Measurements from ENCODE around the gene RYR2. TPM values are rescaled to one million over a fixed set of nuclear protein-coding genes. Genes with fewer than 3 reads are reported as not detected.

RYR2 gene
- total RNA-seq, 1 donor from 2014 or later: 15.2 TPM

DNA sequence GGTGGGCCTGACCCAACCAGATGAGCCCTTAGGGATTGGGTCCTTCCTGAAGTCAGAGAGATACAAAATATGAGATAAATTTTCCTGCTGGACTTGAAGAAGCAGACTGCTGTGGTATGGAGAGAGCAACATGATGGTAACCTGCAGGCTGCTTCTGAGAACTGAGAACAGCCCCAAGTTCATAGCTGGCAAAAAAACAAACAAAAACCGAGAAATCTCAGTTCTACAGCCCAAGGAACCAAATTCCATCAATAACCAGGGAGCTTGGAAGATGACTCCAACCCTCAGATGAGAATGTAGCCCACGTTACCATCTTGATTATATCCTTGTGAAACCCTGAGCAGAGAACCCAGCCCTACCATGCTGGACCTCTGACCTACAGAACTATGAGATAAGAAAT is 532.6 kb downstream of the RYR2 start:
- H3K4me1 ChIP-seq: no peaks in the 10 kb centered on the region
- H3K4me3 ChIP-seq: no peak overlapping the region
- TF ChIP-seq, protein P1, sequence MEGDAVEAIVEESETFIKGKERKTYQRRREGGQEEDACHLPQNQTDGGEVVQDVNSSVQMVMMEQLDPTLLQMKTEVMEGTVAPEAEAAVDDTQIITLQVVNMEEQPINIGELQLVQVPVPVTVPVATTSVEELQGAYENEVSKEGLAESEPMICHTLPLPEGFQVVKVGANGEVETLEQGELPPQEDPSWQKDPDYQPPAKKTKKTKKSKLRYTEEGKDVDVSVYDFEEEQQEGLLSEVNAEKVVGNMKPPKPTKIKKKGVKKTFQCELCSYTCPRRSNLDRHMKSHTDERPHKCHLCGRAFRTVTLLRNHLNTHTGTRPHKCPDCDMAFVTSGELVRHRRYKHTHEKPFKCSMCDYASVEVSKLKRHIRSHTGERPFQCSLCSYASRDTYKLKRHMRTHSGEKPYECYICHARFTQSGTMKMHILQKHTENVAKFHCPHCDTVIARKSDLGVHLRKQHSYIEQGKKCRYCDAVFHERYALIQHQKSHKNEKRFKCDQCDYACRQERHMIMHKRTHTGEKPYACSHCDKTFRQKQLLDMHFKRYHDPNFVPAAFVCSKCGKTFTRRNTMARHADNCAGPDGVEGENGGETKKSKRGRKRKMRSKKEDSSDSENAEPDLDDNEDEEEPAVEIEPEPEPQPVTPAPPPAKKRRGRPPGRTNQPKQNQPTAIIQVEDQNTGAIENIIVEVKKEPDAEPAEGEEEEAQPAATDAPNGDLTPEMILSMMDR (IDR thresholded peaks at IDR 0.05): no peak
- H3K36me3 ChIP-seq: peaks cover under 1 to 2% of the 10 kb centered on the region in 2 donors
- no peak overlapping the region for H3K27ac ChIP-seq
- DNase-seq (ENCODE audit: low spot score in 2 of 2): no peak
- intact Hi-C loops (cut with DNase I): no loop called here
- no peaks in the 10 kb centered on the region for H3K27me3 ChIP-seq
- H3K9me3 ChIP-seq: peaks cover 7 to 11% of the 10 kb centered on the region in 2 donors

DNA sequence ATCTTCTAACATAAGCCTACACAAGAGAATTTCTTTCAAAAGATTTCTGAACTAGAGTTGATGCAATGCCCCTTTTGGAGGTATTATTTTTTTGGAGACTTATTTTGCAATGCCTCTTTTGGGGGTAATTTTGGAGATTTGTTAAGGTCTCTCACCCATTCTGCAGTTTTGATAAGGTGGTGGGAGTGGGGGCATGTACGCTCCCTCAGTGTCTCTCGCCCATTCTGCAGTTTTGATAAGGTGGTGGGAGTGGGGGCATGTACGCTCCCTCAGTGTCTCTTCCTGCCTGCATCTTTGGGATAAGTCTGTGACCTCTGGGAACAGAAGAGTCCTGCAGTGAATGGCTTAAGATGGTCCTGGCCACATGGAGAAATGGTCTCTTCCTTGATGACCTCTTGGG is 536.6 kb downstream of the RYR2 start:
- DNase-seq (ENCODE audit: low spot score in 2 of 2): no peak
- intact Hi-C loops (cut with DNase I): no loop called here
- Histone ChIP-seq H3K4me3 (no peak overlapping the region), H3K9me3 (peaks cover 7 to 19% of the 10 kb centered on the region in 2 donors), H3K27ac (no peak overlapping the region), H3K36me3 (peaks cover 0 to 2% of the 10 kb centered on the region in 2 donors), H3K4me1 (no peaks in the 10 kb centered on the region), H3K27me3 (no peaks in the 10 kb centered on the region)
- TF ChIP-seq, protein P1 (IDR thresholded peaks at IDR 0.05): no peak

DNA sequence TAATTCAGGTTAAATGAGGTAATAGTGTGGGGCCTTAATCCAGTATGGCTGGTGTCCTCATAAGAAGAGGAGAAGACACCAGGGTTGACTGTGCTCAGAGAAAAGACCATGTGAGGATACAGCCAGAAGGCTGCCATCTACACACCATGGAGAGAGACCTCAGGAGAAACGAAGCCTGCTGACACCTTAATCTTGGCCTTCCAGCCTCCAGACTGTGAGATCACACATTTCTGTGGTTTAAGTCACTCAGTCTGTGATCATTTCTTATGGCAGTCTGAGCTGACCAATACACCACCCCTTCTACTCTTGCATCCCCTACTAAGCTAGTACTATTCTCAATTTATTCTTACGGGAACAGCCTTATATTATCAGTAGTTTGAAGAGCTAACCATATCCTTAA is 538.7 kb downstream of the RYR2 start:
- no peak overlapping the region for H3K4me3 ChIP-seq
- H3K27ac ChIP-seq: no peak overlapping the region
- peaks cover 7 to 18% of the 10 kb centered on the region in 2 donors for H3K9me3 ChIP-seq
- peaks cover 0 to 2% of the 10 kb centered on the region in 2 donors for H3K36me3 ChIP-seq
- TF ChIP-seq, protein P1 (IDR thresholded peaks at IDR 0.05): no peak
- DNase-seq (ENCODE audit: low spot score in 2 of 2): no peak
- no peaks in the 10 kb centered on the region for H3K27me3 ChIP-seq
- intact Hi-C loops (cut with DNase I): no loop called here
- no peaks in the 10 kb centered on the region for H3K4me1 ChIP-seq

DNA sequence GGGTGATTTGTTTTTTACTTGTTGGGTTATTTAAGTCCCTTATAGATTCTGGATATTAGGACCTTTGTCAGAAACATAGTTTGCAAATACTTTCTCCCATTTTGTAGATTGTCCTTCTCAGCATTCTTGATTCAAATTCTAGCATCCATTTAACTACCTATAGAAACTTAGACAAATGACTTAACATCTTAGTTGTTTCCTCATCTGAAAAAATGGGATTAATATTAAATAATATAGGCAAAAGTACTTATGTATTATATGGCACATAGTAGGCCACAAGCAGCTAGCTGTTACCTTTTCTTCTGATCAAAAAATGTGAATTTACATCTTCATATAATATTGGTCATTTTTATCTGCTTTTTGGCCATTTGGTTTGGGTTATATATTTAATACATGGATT is 541.3 kb downstream of the RYR2 start:
- intact Hi-C loops (cut with DNase I): no loop called here
- no peak for DNase-seq (ENCODE audit: low spot score in 2 of 2)
- no peaks in the 10 kb centered on the region for H3K4me1 ChIP-seq
- H3K27me3 ChIP-seq: no peaks in the 10 kb centered on the region
- H3K4me3 ChIP-seq: no peak overlapping the region
- H3K27ac ChIP-seq: no peak overlapping the region
- peaks cover 3 to 12% of the 10 kb centered on the region in 2 donors for H3K9me3 ChIP-seq
- H3K36me3 ChIP-seq: peaks cover 0 to 2% of the 10 kb centered on the region in 2 donors
- TF ChIP-seq, protein P1 (IDR thresholded peaks at IDR 0.05): no peak

DNA sequence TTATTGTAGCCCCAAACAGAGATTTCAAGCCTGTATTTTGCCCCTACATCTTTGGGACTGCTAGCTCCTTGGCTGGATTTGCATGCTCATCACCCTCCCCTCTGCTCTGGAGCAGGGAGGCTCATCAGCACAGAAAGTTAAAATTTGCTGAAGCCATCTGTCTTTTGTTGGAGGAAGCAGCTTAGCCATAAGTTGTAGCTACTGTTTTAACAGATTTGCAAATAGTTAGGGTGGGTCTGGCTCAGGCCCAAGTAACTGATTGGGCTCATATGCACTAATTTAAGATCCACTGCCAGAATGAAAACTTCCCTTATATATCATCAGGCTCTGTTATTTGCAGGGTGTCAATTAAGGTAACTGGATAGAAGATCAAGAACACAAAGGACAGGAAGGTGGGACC is 541.8 kb downstream of the RYR2 start:
- no peak overlapping the region for H3K27ac ChIP-seq
- H3K4me1 ChIP-seq: no peaks in the 10 kb centered on the region
- H3K9me3 ChIP-seq: peaks cover 0 to 8% of the 10 kb centered on the region in 2 donors
- intact Hi-C loops (cut with DNase I): no loop called here
- TF ChIP-seq, protein P1 (IDR thresholded peaks at IDR 0.05): no peak
- H3K36me3 ChIP-seq: no peaks in the 10 kb centered on the region
- no peak for DNase-seq (ENCODE audit: low spot score in 2 of 2)
- no peaks in the 10 kb centered on the region for H3K27me3 ChIP-seq
- no peak overlapping the region for H3K4me3 ChIP-seq

DNA sequence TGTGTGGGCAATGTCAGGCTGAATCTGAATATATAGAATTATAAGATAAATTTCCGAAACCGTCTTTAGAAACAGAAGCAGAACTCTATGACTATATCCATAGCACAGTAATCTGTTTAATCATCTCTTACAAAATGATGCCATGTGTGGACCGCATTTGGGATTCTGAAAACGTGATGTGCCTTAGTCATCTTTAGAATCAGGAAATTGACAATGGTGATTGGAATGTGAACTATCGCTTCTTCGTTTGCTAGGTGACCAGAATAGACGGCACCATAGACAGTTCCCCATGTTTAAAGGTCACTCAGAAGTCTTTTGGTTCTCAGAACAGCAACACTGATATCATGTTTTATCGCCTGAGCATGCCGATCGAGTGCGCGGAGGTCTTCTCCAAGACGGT is 548.4 kb downstream of the RYR2 start:
- H3K4me1 ChIP-seq: no peaks in the 10 kb centered on the region
- H3K4me3 ChIP-seq: no peak overlapping the region
- intact Hi-C loops (cut with DNase I): no loop called here
- H3K27ac ChIP-seq: no peak overlapping the region
- no peak for DNase-seq (ENCODE audit: low spot score in 2 of 2)
- H3K9me3 ChIP-seq: no peaks in the 10 kb centered on the region
- TF ChIP-seq, protein P1 (IDR thresholded peaks at IDR 0.05): no peak
- no peaks in the 10 kb centered on the region for H3K27me3 ChIP-seq
- H3K36me3 ChIP-seq: peaks cover 3 to 4% of the 10 kb centered on the region in 2 donors
